HUDEP-2 (cell line): ENCODE data around the gene DPH1.

ENCODE experiments used
- DNase-seq, 76 experiments: peaks; one replicate each; lab custom pipeline; 2025; ENCODE audit not compliant: unreplicated experiment in 76 of 76; lab: John Stamatoyannopoulos, UW

Gene DPH1

GRCh38 chr17:2059547-2060384 lies 29.8 kb downstream of the DPH1 start:
- no peak for DNase-seq

DNA sequence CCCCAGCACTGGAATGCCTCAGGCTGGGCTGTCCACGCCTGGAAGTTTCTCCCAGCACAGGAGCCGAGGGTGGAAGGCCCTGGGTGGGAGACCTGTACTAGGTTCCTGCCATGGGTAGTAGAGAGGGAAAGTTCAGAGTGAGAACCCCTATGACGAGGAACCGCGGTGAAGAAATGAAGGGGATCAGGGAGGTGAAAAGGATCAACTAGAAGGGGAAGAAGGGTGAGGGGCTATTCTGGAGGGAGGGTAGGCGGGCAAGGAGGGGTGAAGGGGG lies 30.4 kb downstream of the DPH1 start:
- DNase-seq = no peak

DNA sequence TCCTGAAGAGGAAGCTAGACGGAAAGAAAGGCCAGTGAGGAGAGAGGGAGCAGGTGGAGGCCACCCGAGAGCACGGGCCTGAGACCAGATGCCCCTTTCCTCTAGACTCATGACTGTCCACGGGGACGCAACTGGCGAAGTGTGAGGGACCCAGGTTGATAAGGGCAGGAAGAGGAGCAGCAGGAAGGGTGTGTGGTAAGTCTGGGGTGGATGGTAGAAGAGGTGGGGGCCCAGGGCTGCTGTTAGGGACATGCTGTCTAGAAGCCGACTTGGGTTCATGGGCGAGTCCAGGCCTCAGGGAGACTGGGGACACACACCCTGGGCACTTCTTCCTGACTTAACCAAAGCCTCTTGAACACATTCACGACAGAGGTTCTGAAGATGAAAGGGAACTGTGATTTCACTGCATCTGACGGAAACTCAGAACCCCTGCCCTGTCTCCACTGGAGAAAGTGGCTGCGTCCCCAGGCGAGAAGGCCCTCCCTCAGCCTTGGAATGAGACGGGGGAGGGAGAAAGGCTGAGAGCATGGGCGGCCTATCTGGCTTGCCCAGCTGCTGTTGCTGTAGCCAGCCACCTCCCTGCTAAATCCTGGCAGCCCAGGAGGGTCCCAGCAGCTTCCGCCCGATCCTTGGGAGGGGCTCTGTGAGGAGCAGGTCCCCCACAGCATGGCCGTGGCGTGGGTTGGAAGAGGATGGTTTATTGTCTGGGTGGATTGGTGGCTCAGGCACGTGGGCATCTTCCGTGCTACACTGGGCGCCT lies 30.9 kb downstream of the DPH1 start:
- peak in 2 of 76 experiments; percentile 33 to 40 for DNase-seq

- DNase-seq = no peak
Observed at GRCh38 chr17:2061441-2061958, 31.5 kb downstream of the DPH1 start.

DNA sequence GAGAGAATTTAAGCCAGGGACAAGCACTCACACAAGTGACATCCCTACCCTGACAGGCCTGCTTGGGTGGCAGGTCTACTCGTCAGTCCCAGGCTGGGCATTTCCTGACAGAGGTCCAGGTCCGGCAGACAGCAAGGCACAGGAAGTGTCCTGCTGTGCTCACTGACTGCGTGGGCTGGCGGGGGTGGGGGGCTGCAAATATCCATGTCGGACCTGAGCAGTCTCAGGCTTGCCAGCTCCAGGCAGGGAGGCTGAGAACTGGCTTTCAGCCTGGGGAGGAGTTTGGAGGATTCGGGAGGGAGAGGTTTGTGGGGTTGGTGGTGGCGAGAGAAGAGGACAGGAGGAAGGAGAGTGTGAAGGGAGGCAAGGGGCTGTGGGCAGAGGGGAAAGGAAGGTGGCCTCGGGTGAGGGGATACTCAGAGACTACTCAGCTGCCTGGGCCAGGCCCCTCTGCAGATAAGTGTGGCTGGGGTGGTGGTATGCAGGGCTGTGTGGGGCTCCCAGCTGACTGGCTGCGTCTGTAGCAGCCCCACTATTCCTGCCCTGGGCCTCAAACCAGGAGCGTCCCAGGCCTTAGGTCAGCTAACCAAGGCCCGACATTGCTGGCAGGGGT lies 32.7 kb downstream of the DPH1 start:
- DNase-seq = no peak

GRCh38 chr17:2063261-2064146 lies 33.6 kb downstream of the DPH1 start:
- no peak for DNase-seq

GRCh38 chr17:2064147-2064489 lies 34.2 kb downstream of the DPH1 start:
- no peak for DNase-seq

GRCh38 chr17:2064520-2064971 lies 34.6 kb downstream of the DPH1 start:
- no peak for DNase-seq

- peak in 31 of 76 experiments; percentile 4 to 72 (median 27) for DNase-seq
Observed at GRCh38 chr17:2064980-2065785, 35.2 kb downstream of the DPH1 start.

DNA sequence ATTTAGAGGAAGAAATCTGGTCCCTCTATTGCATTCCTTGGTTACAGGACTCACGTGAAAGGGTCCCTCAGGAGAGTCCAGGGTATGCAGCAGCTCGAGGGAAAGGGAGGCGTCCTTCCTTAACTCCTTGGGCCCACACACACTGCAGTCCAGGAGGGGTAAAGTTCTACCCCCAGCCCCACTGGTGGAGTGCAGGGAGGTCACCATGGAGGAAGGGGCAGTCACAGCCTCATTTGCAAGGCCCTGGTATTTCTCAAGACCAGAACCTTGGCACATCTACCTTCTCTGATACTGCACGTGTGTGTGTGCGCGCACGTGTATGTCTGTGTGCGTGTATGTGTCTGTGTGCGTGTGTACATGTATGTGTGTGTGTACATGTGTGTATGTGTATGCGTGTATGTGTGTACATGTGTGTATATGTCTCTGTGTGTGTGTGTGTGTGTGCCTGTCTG lies 36.0 kb downstream of the DPH1 start:
- DNase-seq = no peak

DNA sequence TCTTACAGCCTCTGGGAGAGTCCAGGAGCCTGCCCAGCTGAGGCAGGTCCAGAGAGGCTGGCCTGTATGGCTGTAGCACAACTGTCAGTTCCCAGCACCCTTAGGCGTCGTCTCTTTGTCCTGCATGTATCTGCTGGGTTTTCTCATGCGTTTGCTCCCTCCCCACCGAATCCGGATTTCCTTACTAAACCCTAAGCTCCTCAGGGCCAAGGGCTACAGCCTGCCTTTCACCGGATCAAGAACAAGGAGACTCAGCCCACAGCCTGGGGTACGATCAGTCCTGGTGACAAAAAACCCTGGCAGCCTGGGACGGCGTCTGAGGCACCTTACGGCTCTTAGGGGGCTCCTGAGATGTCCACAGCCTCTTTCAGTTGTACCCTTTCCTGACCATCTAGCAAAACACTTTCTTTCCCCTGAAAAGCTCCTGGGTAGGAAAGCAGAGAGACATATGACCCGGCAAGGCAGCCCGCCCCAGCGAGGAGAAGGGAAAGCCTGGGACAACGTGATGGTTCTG lies 37.2 kb downstream of the DPH1 start:
- DNase-seq = no peak

DNA sequence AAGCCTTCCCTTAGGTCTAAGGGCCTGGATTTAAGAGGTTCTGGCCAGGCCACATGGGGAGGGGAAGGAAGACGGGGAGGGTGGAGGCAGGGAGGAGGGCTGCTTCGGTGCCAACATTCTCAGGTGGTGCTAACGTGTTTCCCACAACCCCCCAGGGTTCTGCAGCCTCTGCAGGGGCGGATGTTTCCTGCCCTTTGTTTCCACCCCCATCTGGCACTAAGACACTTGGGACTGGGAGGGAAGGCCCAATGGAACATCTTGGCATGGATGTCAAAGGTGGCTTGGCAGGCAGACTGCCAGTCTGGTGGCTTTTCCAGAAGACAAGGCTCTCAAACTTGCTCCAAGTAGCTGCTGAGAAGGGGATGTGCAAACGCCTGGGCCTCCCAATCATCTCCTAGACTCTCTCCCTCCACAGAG lies 37.7 kb downstream of the DPH1 start:
- DNase-seq = no peak

DNA sequence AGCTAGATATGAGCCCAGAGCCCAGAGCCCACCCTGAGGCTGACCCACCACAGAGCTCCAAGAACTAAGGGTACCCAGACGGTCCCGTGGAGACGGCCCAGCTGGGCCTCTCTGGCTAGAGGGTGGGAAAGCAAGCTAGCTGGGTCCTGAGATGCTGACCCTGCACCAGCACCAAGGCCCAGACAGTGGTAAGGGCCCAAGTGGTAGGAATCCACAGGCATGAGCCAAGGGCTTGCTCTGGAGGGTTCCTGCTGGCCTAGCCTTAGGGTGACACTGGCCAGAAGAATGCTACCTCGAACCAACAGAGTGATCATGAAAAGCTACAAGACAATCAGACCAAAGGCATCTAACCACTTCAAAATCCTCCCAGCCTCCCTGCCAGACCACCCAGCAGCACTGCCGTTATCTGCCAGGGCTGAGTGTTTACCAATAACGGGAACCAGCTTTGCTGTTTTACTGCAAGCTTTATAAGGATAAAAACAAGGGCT lies 38.1 kb downstream of the DPH1 start:
- no peak for DNase-seq

- no peak for DNase-seq
Observed at GRCh38 chr17:2068519-2069051, 38.6 kb downstream of the DPH1 start.

- peak in 19 of 76 experiments; percentile 4 to 56 (median 30) for DNase-seq
Observed at GRCh38 chr17:2070241-2071023, 40.5 kb downstream of the DPH1 start.

DNA sequence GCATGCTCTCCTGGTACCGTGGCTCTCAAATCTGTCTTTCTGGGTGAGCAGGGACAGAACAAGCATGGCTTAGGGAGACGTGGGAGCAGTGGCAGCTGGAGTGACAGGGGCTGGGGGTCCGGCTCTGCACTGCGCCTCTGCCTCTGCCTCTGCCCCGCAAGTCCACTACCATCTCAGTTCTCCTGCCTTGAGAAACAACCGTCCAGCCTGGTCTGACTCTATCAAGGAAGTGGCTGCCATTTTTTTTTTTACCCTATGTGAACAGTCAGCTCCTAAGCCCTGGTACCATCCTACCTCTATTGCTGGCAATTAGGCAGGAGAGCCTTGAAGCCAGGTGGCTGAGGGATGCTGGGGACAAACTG lies 41.1 kb downstream of the DPH1 start:
- DNase-seq = no peak

GRCh38 chr17:2071455-2072281 lies 41.7 kb downstream of the DPH1 start:
- DNase-seq = no peak
